Limb (tissue), 2 donors: ENCODE results near the gene ANKH.

Experiments used
- DNase-seq, 2 donors: peaks; one replicate each; pipeline ENCODE4 v3.0.0-alpha.2; 2016; ENCODE audit errors: extremely low spot score in 2 of 2

The ANKH gene

DNA sequence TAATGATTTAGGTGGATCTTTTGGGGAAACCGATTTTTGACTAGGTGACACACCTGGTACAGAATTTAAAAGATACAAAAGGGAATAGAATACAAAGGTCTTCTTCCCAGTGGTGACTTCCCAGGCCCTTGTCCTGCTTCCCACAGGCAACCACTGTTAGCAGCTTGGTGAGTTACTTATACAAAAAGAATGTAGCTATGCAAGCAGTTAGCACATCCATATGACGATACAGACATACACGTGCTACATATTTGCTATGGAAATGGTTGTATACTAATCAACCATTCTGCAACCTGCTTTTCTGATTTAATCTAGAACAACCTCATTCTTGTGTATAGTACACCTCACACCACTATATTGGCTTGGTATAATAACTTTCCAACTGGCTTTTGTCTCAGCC, 156.1 kb downstream of the ANKH start:
- no peak for DNase-seq

DNA sequence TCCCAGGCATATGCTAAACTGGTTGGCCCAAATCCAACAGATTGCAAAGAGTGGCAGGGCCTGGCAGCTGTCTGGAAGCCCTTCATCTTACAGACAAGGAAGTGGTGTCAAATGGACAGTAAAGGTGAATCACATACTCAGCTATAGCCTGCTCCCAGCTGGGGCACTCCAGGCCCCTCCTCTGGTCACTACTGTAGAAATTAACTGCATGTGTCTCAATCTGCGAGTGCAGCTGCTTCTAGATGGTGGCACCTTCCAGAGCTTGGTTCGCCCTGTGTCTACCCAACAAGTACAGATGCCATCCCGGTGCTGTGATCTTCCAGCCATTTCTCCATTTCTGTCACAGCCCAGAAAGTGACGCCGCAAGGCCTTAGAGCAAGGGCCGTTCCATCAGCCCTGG, 156.9 kb downstream of the ANKH start:
- no peak for DNase-seq

DNA sequence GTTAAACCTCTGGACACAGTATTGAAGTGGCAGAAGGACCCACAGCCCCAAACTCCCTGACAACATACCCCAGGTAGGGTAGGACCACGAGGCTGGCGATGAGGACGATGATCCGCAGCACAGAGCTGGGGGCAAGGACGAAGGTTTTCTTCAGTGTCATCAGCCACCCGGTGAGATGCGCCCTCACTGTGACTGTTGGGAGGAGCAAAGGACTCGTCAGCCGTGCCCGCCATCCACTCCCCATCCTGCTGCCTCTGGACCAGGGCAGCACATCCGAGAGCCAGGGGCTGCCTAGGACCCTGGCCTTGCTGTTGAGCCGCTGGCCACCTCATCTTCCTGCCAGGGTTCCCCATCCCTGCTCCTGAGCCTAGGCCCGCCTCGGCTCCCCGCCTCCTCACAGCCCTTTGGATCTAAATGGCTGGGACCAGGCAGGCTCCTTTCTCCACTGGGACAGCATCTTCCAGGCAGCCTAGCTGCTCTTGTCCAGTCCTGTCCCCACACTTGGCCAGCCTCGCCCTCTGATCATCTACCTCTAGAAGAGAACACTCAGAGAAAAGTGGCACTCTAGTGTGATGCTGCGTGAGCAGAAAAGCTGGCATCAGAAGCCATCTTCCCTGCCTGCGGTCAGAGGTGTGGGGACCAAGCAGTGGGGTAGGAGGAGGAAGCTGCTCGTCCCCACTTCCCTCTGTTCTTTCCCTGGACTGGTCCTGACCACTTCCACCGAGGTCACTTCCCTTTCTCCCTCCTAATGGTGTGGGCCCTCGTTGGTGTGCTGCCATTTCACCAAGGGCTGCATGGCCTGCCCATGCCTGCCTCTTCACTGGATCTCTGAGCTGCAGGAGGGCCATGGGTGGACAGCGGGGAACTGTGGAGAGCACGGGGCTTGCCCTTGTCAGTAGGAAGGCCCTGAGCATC, 157.8 kb downstream of the ANKH start:
- DNase-seq: no peak

DNA sequence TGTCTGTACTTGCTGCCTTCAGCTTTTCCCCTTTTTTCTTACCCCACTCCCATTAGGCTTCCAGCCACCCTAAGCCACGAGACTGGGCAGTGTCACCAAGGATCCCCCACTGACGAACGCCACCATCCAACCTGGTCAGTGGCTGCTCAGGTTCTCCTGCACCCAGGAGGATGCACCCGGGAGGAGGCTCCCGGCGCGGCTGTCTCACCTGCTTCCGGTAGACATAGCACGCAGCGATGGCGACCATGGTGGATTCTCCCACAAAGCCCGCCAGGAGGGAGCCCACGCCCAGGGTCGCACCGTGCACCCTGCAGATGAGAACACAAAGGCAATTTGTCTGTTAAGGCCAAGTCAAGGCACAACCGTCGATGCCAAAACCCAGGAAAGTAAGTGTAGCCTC, 158.9 kb downstream of the ANKH start:
- no peak for DNase-seq

DNA sequence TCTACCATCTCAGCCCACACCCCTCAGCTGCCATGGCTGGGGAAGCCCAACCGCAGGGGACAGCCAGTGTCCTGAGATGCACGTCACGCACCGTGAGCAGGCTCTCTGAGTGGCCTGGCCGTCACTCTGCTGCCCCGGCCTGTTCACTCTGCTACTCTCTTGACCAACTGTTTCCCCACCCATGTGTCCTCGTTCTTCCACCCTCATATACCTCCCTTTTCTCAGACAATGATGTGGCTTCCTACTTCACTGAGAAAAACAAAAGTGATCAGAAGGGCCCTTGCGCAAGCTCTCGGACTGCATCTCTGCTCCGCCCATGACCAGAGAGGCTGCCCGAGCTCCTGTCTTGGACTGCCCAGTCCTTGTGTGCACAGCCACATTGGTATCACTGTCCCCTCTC, 159.4 kb downstream of the ANKH start:
- DNase-seq: no peak

DNA sequence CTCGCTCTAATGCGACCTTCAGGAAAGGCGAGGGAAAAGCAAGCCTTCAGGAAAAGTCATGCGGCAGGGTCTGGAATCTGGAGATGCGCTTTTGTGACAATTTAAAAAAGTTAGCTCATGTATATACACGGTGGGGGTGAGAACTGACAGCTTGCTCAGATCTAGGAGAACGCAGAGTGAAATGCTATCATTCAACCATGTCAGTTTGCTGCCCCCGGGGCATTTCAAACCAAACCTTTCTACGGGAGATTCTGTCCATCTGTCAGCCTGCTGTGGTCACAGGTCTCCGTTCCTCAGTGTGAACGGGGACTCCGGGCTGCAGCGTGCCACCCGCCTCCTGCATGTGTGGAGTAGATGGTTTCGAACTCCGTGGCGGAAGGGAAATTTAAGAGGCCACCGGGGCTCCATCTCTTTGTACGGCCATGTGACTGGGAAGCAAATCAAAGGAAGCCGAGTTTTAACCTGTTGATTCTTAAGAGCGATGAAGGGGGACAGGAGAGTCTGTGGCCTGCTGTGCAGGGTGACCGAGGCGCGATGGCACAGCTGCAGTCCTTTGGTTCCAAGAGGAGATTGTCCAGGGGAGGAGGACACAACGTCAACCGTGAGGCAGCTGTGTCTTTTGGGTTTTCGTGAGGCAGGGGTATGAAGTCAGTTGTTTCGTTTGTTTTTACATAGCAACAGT, 161.1 kb downstream of the ANKH start:
- DNase-seq: no peak

DNA sequence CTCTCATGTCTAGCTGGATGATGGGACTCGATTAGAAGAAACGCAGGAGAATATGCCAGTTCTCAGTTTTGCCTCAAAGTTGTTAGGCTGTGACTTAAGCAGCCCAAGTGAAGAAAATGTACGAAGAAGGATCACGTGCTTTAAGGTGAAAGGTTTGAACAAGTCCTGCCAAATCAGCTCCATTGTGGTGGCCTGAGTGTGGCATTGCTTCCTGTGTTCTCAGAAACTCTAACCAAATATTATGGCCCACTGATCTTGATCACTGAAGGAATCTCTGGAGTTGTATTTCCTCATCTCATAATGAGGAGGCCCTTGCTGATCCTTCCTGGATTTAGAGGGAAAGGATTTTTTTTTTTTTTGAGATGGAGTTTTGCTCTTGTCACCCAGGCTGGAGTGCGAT, 163.0 kb downstream of the ANKH start:
- DNase-seq: no peak

DNA sequence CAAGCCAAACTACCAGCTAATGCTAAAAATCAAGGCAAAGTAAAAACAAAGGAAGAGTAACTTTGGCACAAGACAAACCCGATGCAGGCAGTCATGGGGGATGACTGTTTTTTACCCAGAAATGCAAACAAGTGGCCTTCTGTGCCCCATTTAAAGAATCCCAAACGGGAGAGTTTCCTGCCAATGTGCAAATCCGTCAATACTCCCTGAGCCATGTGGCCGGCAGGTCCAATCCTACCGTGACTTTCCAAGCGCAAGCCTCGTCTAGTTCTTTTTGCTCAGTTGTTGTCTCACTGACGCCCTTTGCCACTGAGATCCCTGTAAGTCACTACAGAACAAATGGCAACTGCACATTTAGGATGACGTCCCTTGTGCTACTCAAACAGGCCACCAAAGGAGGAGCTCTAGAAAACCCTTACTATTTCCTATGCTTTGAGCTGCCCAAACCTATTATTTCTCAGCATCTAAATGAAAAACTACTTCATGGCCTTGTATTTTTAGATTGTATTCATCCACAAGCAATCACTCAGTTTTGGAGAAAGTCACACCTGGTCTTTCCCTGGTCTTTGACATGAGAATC, 163.7 kb downstream of the ANKH start:
- DNase-seq: no peak

DNA sequence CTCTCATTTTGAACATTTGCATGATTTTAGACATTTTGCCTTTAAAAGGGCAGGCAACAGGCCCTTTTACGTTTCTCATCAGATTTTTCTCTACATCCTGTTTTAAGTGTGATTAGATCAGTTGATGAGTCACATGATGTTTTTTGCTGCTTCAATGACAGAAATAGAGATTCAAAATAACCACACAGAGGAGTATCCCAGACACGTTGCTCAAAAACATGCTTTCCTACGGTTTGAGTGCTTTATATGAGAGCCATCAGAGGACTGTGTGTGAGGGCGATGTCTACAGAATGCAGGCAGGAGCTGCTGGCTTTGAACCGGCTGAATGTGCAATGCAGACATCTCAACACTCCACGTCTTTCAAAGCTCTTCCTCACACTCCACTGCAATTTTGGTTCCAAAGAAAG, 165.0 kb downstream of the ANKH start:
- no peak for DNase-seq

DNA sequence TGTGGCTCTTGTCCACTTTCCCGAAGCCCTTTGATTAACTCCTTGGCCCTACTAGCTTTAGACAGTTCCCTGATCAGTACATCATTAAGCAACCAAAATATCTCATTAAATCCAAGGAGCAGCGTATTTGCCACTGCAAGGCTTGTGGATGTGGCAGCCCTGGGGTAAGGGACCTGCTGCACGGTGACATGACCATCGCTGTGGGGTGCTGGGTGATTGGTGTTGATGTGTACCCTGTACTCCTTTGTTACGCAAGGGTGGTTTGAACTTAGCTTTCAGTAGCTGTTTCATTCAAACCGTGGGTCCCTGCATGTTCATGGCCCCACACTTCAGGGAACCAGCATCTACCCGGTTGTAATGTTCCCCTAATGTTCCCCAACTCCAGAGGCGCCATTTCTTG, 166.0 kb downstream of the ANKH start:
- DNase-seq: no peak

DNA sequence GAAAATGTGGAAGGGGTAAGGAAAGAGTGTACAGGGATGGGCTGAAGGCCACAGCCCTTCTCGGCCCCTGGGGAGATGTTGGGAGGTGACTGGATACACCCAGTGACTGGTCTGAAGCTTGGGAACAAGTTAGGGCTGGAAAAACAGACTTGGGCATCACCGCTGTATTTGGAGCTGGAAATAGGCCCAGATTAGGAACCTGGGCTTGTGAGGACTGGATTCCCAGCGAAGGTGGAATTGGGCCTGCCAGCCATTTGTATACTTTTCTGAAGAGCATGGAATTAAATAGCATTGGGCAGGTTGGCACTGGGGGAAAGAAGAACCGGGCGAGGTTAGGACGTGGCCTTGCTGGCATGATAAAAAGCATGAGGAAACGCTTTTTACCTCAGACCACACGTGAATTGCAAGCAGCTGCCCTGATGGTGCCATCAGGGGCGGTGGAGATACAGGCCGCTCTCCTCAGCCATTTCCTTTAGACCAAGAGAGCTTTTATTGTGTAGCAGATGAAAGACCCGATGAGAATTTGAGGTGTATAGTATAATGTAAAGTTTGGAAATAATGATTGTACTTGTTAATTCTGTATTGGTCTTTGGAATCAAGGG, 169.2 kb downstream of the ANKH start:
- DNase-seq: no peak

DNA sequence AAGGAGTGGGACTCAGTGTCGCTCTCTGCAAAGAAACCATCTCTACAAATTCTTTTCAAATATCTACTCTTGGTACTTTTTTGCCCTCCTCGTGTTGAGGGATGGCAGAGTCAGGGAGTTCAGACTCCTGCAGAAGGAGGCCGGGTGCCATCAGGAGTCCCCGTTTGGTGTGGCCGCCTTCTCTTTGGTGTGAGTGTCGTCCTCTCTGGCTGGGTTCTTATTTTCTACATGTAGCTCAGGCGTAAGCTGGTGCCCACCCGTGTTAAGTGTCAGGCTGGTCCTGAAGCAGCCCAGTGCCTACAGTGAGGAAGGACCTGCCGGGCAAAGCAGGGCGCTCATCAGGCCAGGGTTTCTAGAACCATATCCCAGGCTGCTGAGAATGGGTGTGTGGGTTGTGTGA, 170.0 kb downstream of the ANKH start:
- DNase-seq: no peak

DNA sequence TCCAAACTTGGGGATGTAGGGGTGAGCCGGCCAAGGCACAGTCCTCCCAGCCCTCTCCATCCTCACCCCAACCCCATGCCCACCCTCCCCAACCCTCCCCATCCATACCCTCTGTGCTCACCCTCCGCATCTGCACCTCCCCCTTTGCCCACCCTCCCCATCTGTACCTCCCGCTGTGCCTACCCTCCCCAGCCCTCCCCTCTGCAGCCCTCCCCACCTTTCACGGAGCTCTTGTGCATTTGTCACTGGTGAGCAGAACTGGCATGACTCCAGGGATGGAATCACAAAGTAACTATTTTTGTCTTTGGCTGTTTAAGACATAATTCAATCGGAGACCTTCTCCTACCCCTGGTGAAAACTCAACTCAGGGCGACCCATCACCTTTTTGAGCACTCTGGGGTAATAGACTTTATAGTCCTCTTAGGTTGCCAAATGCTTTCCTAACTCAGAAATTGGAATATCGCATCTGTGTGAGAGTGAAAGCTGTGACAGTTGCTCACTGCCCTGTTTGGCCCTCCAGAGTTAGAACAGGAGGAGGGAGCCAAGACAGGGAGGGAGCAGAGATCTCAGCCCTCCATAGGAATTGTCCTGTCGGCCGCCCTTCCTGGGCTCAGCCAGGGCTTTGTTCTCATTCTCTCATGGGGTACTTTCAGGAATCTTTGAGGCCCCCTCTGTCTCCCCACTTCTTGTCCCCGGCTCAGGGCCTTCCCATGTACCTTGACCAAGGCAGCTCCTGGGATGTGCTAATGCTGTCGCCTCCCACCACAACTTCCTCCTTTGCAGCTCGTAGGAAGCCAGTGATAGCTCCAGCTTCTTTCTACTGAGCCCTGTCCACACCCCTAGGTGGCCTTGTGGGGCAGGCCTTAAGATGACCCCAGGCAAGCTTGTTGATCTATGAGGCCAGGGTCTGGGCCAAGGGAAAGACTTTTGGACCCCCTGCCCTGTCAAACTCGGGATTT, 170.8 kb downstream of the ANKH start:
- DNase-seq: no peak

DNA sequence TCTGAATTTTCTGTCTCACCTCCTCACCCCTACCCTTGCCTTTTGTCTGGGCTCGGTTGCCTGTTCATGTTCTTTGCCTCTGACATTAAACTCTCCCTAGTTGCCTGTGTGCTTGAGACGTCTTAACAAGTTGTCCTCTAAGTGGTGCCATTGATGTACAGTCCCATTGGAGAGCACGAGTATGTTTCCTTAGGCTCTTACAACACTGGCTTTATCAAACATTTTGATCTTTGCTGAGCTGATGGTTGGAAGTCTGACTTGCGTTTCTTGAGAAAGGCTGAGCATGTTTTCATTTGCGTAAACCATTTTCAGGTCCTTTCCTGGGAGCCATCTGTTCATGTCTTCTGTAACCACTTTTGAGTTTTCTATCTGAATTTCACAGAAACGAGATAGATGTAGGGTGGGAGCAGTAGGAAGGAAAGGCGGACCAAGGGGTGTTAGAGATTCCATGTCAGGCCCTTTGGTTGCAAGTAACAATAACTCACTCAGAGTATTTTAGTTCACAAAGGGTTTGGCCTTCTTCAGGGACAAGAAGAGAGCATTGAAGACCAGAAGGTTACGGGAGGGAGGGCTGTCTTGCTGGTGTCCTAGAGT, 171.7 kb downstream of the ANKH start:
- no peak for DNase-seq

DNA sequence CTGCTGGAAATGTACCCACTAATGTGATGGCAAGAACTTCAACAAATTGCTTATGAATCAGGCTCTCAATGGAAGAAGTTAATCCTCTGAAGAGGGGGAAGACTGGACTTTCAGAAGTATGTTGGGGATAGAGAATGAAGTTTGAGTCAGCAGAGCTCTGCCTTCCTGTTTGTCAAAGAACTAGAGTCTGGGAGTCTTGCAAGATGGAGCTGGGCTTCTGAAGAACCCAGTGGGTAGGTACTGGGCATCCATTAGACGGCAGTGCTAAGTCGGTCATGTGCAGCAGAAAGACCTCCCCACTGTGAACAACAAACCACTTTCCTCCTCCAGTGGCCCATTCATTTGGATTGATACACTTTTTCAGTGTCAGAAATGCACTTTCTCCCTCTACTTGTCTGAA, 172.4 kb downstream of the ANKH start:
- DNase-seq: no peak

DNA sequence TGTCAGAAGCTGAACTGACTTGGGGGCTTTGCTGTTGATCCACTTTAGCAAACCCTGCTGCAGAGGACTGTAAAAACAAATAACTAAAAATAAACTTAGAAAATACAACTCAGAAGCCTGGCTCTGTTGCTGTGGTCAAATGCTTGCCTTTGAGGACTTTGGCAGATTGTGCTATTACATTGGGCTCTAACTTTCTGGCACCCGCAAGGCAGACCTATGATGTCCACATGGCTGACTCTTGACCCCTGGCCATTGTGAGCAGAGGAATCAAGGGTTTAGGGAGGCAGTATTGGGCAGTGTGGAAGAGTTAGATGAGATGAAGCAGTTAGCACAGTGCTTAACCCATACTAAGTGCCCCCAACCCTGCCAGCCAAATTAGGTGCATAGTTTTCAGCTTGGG, 173.1 kb downstream of the ANKH start:
- no peak for DNase-seq

DNA sequence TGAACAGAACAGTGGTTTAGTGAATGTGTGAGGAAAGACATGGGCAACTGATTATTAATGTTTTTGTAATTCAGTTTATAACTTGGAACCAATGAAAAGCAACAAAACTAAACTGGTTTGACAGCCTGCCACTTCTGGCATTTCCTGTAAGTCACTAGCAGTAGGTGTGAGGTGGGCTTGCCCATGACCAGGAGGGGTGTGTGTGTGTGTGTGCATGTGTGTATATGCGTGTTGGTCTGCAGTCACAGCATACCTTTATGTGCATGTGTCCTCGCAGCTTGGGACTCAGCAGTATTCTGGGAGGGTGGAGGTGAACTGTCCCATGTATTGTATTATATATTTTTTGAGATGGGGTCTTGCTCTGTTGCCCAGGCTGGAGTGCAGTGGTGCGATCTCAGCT, 174.7 kb downstream of the ANKH start:
- DNase-seq: no peak

DNA sequence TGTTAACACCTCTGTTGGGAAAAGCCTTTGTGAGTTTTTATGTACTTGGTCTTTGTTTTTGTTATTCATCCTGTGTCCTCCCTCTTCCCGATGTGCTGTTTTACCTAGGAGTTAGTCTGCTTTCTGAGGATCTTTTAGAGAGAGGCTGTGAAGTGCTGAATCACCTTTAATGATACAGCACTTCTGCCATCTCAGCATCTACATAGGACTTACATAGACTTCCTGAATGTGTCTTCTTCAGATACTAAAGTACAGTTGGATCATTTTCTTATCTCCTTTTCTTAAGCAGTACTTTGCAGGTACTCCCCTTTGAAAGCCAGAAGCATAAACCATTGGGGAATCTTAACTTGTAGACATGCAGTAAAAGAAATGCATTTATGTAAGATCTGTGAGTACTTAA, 175.5 kb downstream of the ANKH start:
- no peak for DNase-seq

DNA sequence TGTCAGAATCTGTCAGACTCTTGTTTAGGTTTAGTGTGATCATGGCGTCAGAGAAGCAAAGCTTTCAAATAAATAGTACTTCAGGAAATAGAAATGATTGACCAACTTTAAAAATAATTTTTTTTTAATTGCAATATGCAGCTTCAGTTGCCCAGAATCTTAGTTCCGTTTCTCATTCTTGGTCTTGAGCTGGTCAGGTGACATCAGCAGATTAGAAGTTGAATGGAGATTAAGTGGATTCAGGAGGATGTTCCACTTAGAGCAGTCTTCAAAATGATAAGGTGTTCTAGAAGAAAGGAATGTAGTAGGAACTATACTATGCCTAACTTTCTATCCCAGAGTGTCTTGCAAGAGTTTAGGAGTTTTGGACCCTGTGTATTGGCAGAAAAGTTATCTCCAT, 176.4 kb downstream of the ANKH start:
- DNase-seq: no peak

DNA sequence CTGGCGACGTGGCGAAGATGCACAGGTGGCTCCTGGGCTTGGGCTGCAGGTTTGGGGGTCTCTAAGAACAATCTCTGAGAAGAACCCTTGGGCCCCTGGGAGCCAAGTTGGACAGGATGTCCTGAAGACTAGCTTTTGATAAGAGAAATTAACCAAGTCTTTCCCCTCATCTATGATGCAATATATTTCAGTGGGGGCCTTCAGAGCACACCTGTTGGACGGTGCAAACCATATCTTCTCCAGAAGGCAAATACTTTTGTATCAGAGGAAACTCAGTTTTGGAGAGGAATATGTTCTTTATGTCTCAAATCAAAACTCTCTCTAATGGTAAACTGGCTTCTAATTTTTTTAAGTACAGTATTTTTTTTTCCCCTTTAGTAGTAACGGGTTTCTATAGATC, 178.5 kb downstream of the ANKH start:
- DNase-seq: no peak
